ENCODE measurements around the gene SLC4A3.

SLC4A3 gene

DNA sequence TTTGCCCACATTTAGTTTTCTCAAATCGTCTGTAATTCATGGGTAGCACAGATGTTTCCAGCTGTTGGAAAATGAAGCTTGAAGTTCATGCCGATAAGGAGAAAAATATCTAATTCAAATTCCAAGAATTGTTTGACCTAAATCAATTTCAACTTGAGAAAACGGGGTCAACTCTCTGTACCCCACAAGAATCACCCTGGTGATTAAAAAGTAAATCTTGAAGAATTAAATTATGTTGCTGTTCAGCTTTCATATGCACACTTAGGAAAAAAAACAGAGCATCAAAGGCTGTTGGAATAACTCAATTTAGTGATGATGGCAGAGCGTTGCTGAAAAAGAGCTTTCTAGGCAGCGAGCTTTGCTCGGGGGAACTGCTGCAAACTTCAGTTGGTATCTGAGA lies 43.0 kb downstream of the SLC4A3 start:
- DNase-seq, result no peak
- Histone ChIP-seq H3K4ac (ENCODE audit: low read depth in 1 of 2, low read length in 2 of 2) (no peak overlapping the region), H2AFZ (ENCODE audit: low read depth, low read length) (no peak overlapping the region), H3K9me3 (ENCODE audit: control insufficient read depth, low read length) (no peaks in the 10 kb centered on the region), H4K8ac (ENCODE audit: low read length) (no peak overlapping the region), H3K9ac (ENCODE audit: low read length) (no peak overlapping the region), H3K4me2 (ENCODE audit: low read length, poor library complexity, severe bottlenecking) (no peak overlapping the region), H3K18ac (ENCODE audit: low read depth in 1 of 2, low read length in 2 of 2) (no peak overlapping the region), H3K36me3 (ENCODE audit: control insufficient read depth in 1 of 2, insufficient read depth in 2 of 2, low read depth in 1 of 2, low read length in 2 of 2) (no peaks in the 10 kb centered on the region), H3K27ac (ENCODE audit: low read length, poor library complexity, severe bottlenecking) (no peak overlapping the region), H2BK15ac (ENCODE audit: low read depth, poor library complexity, severe bottlenecking) (no peak overlapping the region), H3K27me3 (ENCODE audit: control insufficient read depth in 1 of 2, insufficient read depth in 1 of 2, low read length in 2 of 2) (peaks cover 4 to 26% of the 10 kb centered on the region in 2 experiments), H3K4me1 (ENCODE audit: control insufficient read depth, insufficient read depth, low read depth, low read length) (no peaks in the 10 kb centered on the region), H2BK120ac (ENCODE audit: low read depth, low read length) (no peak overlapping the region), H2BK5ac (ENCODE audit: low read depth, low read length, poor library complexity, severe bottlenecking) (no peak overlapping the region), H3K4me3 (ENCODE audit: insufficient read depth in 1 of 2, low read depth in 1 of 2, low read length in 2 of 2) (no peak overlapping the region), H2BK12ac (ENCODE audit: low read length in 2 of 2) (no peak overlapping the region), H4K91ac (ENCODE audit: low read length) (no peak overlapping the region), H3K79me1 (replicated peaks; ENCODE audit: low read length, poor library complexity, severe bottlenecking) (no peaks in the 10 kb centered on the region), H3K23ac (ENCODE audit: low read length in 2 of 2) (no peak overlapping the region), H3K14ac (ENCODE audit: low read length in 2 of 2) (no peak overlapping the region), H2AK5ac (ENCODE audit: low read length, severe bottlenecking) (no peak overlapping the region)
- WGBS, result 67% methylated on average over 1 of the region's 6 CpGs

- Histone ChIP-seq H3K18ac (ENCODE audit: low read depth in 1 of 2, low read length in 2 of 2) (no peak overlapping the region), H2BK5ac (ENCODE audit: low read depth, low read length, poor library complexity, severe bottlenecking) (no peak overlapping the region), H2AK5ac (ENCODE audit: low read length, severe bottlenecking) (no peak overlapping the region), H3K9ac (ENCODE audit: low read length) (no peak overlapping the region), H3K23ac (ENCODE audit: low read length in 2 of 2) (no peak overlapping the region), H2BK120ac (ENCODE audit: low read depth, low read length) (no peak overlapping the region), H3K4me1 (ENCODE audit: control insufficient read depth, insufficient read depth, low read depth, low read length) (no peaks in the 10 kb centered on the region), H3K4ac (ENCODE audit: low read depth in 1 of 2, low read length in 2 of 2) (no peak overlapping the region), H4K91ac (ENCODE audit: low read length) (no peak overlapping the region), H2BK12ac (ENCODE audit: low read length in 2 of 2) (no peak overlapping the region), H2BK15ac (ENCODE audit: low read depth, poor library complexity, severe bottlenecking) (no peak overlapping the region), H3K27me3 (ENCODE audit: control insufficient read depth in 1 of 2, insufficient read depth in 1 of 2, low read length in 2 of 2) (peaks cover 4 to 34% of the 10 kb centered on the region in 2 experiments), H2AFZ (ENCODE audit: low read depth, low read length) (no peak overlapping the region), H4K8ac (ENCODE audit: low read length) (no peak overlapping the region), H3K4me2 (ENCODE audit: low read length, poor library complexity, severe bottlenecking) (no peak overlapping the region), H3K36me3 (ENCODE audit: control insufficient read depth in 1 of 2, insufficient read depth in 2 of 2, low read depth in 1 of 2, low read length in 2 of 2) (no peaks in the 10 kb centered on the region), H3K79me1 (replicated peaks; ENCODE audit: low read length, poor library complexity, severe bottlenecking) (no peaks in the 10 kb centered on the region), H3K9me3 (ENCODE audit: control insufficient read depth, low read length) (no peaks in the 10 kb centered on the region), H3K4me3 (ENCODE audit: insufficient read depth in 1 of 2, low read depth in 1 of 2, low read length in 2 of 2) (no peak overlapping the region), H3K14ac (ENCODE audit: low read length in 2 of 2) (no peak overlapping the region), H3K27ac (ENCODE audit: low read length, poor library complexity, severe bottlenecking) (no peak overlapping the region)
- 72% methylated on average over 3 of the region's 5 CpGs for WGBS
- no peak for DNase-seq
These were observed 43.8 kb downstream of the SLC4A3 start for GRCh38 chr2:219671279-219671678.

DNA sequence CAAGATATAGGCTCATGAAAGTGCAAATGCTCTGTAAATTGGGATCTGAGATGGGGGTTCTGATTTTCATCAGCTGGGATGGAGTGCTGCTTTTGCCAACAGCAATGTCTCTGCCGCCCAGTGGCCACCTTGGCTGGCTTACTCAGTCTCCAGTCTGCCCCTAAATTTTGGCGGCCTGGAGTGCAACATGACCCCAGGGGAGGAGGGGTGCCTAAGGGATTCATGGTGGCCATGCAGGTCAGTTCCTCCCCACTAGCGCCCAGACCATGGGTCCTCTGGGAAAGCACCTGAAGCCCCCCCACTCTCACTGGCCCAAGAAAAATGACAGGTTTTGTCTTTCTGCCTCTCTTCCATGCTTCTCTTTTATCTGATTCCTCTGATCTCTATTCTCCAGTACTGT lies 45.0 kb downstream of the SLC4A3 start:
- Histone ChIP-seq H3K4me1 (ENCODE audit: control insufficient read depth, insufficient read depth, low read depth, low read length) (no peaks in the 10 kb centered on the region), H2BK12ac (ENCODE audit: low read length in 2 of 2) (no peak overlapping the region), H3K79me1 (replicated peaks; ENCODE audit: low read length, poor library complexity, severe bottlenecking) (no peaks in the 10 kb centered on the region), H3K36me3 (ENCODE audit: control insufficient read depth in 1 of 2, insufficient read depth in 2 of 2, low read depth in 1 of 2, low read length in 2 of 2) (no peaks in the 10 kb centered on the region), H3K4ac (ENCODE audit: low read depth in 1 of 2, low read length in 2 of 2) (no peak overlapping the region), H3K18ac (ENCODE audit: low read depth in 1 of 2, low read length in 2 of 2) (no peak overlapping the region), H3K4me3 (ENCODE audit: insufficient read depth in 1 of 2, low read depth in 1 of 2, low read length in 2 of 2) (no peak overlapping the region), H3K9ac (ENCODE audit: low read length) (no peak overlapping the region), H2BK5ac (ENCODE audit: low read depth, low read length, poor library complexity, severe bottlenecking) (no peak overlapping the region), H2BK15ac (ENCODE audit: low read depth, poor library complexity, severe bottlenecking) (no peak overlapping the region), H4K91ac (ENCODE audit: low read length) (no peak overlapping the region), H3K4me2 (ENCODE audit: low read length, poor library complexity, severe bottlenecking) (no peak overlapping the region), H2AK5ac (ENCODE audit: low read length, severe bottlenecking) (no peak overlapping the region), H3K23ac (ENCODE audit: low read length in 2 of 2) (no peak overlapping the region), H3K14ac (ENCODE audit: low read length in 2 of 2) (no peak overlapping the region), H3K27me3 (ENCODE audit: control insufficient read depth in 1 of 2, insufficient read depth in 1 of 2, low read length in 2 of 2) (peaks cover 4 to 34% of the 10 kb centered on the region in 2 experiments), H2AFZ (ENCODE audit: low read depth, low read length) (no peak overlapping the region), H4K8ac (ENCODE audit: low read length) (no peak overlapping the region), H2BK120ac (ENCODE audit: low read depth, low read length) (no peak overlapping the region), H3K9me3 (ENCODE audit: control insufficient read depth, low read length) (no peaks in the 10 kb centered on the region), H3K27ac (ENCODE audit: low read length, poor library complexity, severe bottlenecking) (no peak overlapping the region)
- DNase-seq, result no peak
- 80% methylated on average over 3 of the region's 3 CpGs for WGBS

GRCh38 chr2:219675221-219675620 lies 47.8 kb downstream of the SLC4A3 start:
- no peak overlapping the region for H2AK5ac ChIP-seq (ENCODE audit: low read length, severe bottlenecking)
- H3K79me1 ChIP-seq (replicated peaks; ENCODE audit: low read length, poor library complexity, severe bottlenecking), result no peaks in the 10 kb centered on the region
- no peak overlapping the region for H3K4ac ChIP-seq (ENCODE audit: low read depth in 1 of 2, low read length in 2 of 2)
- no peak overlapping the region for H4K8ac ChIP-seq (ENCODE audit: low read length)
- H3K14ac ChIP-seq (ENCODE audit: low read length in 2 of 2), result no peak overlapping the region
- no peaks in the 10 kb centered on the region for H3K9me3 ChIP-seq (ENCODE audit: control insufficient read depth, low read length)
- H3K36me3 ChIP-seq (ENCODE audit: control insufficient read depth in 1 of 2, insufficient read depth in 2 of 2, low read depth in 1 of 2, low read length in 2 of 2), result no peaks in the 10 kb centered on the region
- no peak overlapping the region for H2AFZ ChIP-seq (ENCODE audit: low read depth, low read length)
- no peak overlapping the region for H2BK15ac ChIP-seq (ENCODE audit: low read depth, poor library complexity, severe bottlenecking)
- no peak for DNase-seq
- H4K91ac ChIP-seq (ENCODE audit: low read length), result no peak overlapping the region
- H3K27ac ChIP-seq (ENCODE audit: low read length, poor library complexity, severe bottlenecking), result no peak overlapping the region
- no peak overlapping the region for H2BK120ac ChIP-seq (ENCODE audit: low read depth, low read length)
- no peak overlapping the region for H3K4me3 ChIP-seq (ENCODE audit: insufficient read depth in 1 of 2, low read depth in 1 of 2, low read length in 2 of 2)
- peaks cover 4 to 34% of the 10 kb centered on the region in 2 experiments for H3K27me3 ChIP-seq (ENCODE audit: control insufficient read depth in 1 of 2, insufficient read depth in 1 of 2, low read length in 2 of 2)
- H3K4me1 ChIP-seq (ENCODE audit: control insufficient read depth, insufficient read depth, low read depth, low read length), result no peaks in the 10 kb centered on the region
- no peak overlapping the region for H2BK12ac ChIP-seq (ENCODE audit: low read length in 2 of 2)
- no peak overlapping the region for H2BK5ac ChIP-seq (ENCODE audit: low read depth, low read length, poor library complexity, severe bottlenecking)
- no peak overlapping the region for H3K4me2 ChIP-seq (ENCODE audit: low read length, poor library complexity, severe bottlenecking)
- no peak overlapping the region for H3K9ac ChIP-seq (ENCODE audit: low read length)
- H3K18ac ChIP-seq (ENCODE audit: low read depth in 1 of 2, low read length in 2 of 2), result no peak overlapping the region
- WGBS, result 80% methylated on average over 4 of the region's 4 CpGs
- no peak overlapping the region for H3K23ac ChIP-seq (ENCODE audit: low read length in 2 of 2)
